Right cardiac atrium (tissue), 5 donors: Measurements from ENCODE around the gene LZTFL1. TPM values are rescaled to one million over a fixed set of nuclear protein-coding genes. Genes with fewer than 3 reads are reported as not detected.

Source experiments
- ATAC-seq, 2 donors: fragments of 200-7000 bp; cut with Tn5 transposase; one replicate each; pipeline versions ENCODE4 v1.8.0 to v1.9.1; 2020; ENCODE audit warnings: moderate library complexity in 2 of 2, mild to moderate bottlenecking in 1 of 2
- DNase-seq, 3 donors: peaks; one replicate each; pipeline ENCODE4 v3.0.0-alpha.2; 2020
- H3K27ac ChIP-seq: one replicate; pipeline ENCODE4 v1.5.1; 2013; ENCODE audit warnings: mild to moderate bottlenecking, low read length, control low read depth, moderate library complexity
- H3K27me3 ChIP-seq: one replicate; pipeline ENCODE4 v1.6.1; 2013; ENCODE audit not compliant: control insufficient read depth, insufficient read depth
- H3K4me1 ChIP-seq: one replicate; pipeline ENCODE4 v1.6.1; 2013; ENCODE audit warnings: low read length; ENCODE audit not compliant: control insufficient read depth, insufficient read depth
- H3K4me3 ChIP-seq: one replicate; pipeline ENCODE4 v1.5.1; 2013; ENCODE audit warnings: low read length, control low read depth
- H3K9me3 ChIP-seq: one replicate; pipeline ENCODE4 v1.6.1; 2013; ENCODE audit warnings: low read length; ENCODE audit not compliant: control insufficient read depth
- whole genome bisulfite sequencing: extraction: QIAGEN DNeasy Blood & Tissue Kit; methylation state at CpG from one replicate; pipeline ENCODE4 v1.1.7; 2013; 5-methylcytosine and 5-hydroxymethylcytosine counted together
- intact Hi-C, 4 donors: fragments of 100-400 bp; cut with DNase I; formaldehyde crosslinking; loops; one replicate each; pipeline versions ENCODE4 v1.11.0 to v1.14.0; 2022 to 2023
- polyA plus RNA-seq: library from polyadenylated mRNA; stranded (reverse); fragments of 200-250 nt; gene quantifications from one replicate; pipeline ENCODE4 v1.2.3, GENCODE V29; 2013
- total RNA-seq, 4 donors: library from RNA; stranded (reverse); fragmentation: NEBNext Ultra II Directional; extraction: Animal tissue kit (Norgen Biotek cat#: 25700); gene quantifications; one replicate each; pipeline ENCODE4 v1.2.1, GENCODE V29; 2021
- donor health status: healthy with polysubstance abuse.
- donor health status: DM: no; HTN: yes; CAD: no.
- donor health status: DM: no; HTN: no; CAD: no.
- donor health status: DM: no; HTN: yes; CAD: no; lungs with severe emphysema.
- donor health status: DM: yes; HTN: yes; CAD: no.

Gene LZTFL1
- total and polyA plus RNA-seq, 5 donors: 5.0 to 13.4 (median 11.6) TPM

GRCh38 chr3:45774581-45775521, 67.1 kb downstream of the LZTFL1 start:
- Histone ChIP-seq H3K27ac (no peak overlapping the region), H3K4me1 (no peaks in the 10 kb centered on the region), H3K27me3 (no peaks in the 10 kb centered on the region), H3K9me3 (no peaks in the 10 kb centered on the region), H3K4me3 (no peak overlapping the region)
- ATAC-seq (no peak), DNase-seq (no peak)
- 77% methylated on average over 8 of the region's 8 CpGs for WGBS
- intact Hi-C loops: loop anchor here in 1 of 4 donors (10.0 kb wide), 1 partner anchor 150 kb away; no protein-coding TSS in a partner anchor

GRCh38 chr3:45773714-45774449, 68.0 kb downstream of the LZTFL1 start:
- H3K27me3 ChIP-seq: no peaks in the 10 kb centered on the region
- no peak overlapping the region for H3K4me3 ChIP-seq
- no peaks in the 10 kb centered on the region for H3K9me3 ChIP-seq
- H3K27ac ChIP-seq: no peak overlapping the region
- DNase-seq (no peak), ATAC-seq (no peak)
- intact Hi-C loops: loop anchor here in 1 of 4 donors (10.0 kb wide), 1 partner anchor 151 kb away; no protein-coding TSS in a partner anchor
- 52% methylated on average over 7 of the region's 7 CpGs for WGBS
- H3K4me1 ChIP-seq: no peaks in the 10 kb centered on the region

Other genes with a start within 250 kb of the LZTFL1 start
- gene LIMD1, start 247.4 kb downstream of the LZTFL1 start, total RNA-seq: 10 to 100 TPM; 18.6 to 25.4 (median 22.2) TPM
- gene LIMD1, start 247.4 kb downstream of the LZTFL1 start, polyA plus RNA-seq: 8.7 TPM
- gene SACM1L, start 152.7 kb downstream of the LZTFL1 start, total RNA-seq: 10 to 100 TPM; 26.9 to 32.0 (median 29.5) TPM
- 17.0 TPM for gene SACM1L, start 152.7 kb downstream of the LZTFL1 start, polyA plus RNA-seq
- not detected for gene SLC6A20, start 45.6 kb downstream of the LZTFL1 start, total RNA-seq
- not detected for gene SLC6A20, start 45.6 kb downstream of the LZTFL1 start, polyA plus RNA-seq
- gene CCR9, start 44.4 kb upstream of the LZTFL1 start, total RNA-seq: not detected
- not detected for gene CCR9, start 44.4 kb upstream of the LZTFL1 start, polyA plus RNA-seq
- gene CXCR6, start 101.3 kb upstream of the LZTFL1 start, total RNA-seq: under 1 TPM in 3 of 4 donors, not detected in 1; 0.33 to 0.53 (median 0.46) TPM
- 0.18 TPM for gene CXCR6, start 101.3 kb upstream of the LZTFL1 start, polyA plus RNA-seq
- 100 to 1,000 TPM in 2 of 4 donors, 10 to 100 TPM in 2; 75.8 to 114 (median 97.0) TPM for gene FYCO1, start 153.7 kb upstream of the LZTFL1 start, total RNA-seq
- 62.7 TPM for gene FYCO1, start 153.7 kb upstream of the LZTFL1 start, polyA plus RNA-seq
- under 1 TPM in 1 of 4 donors, not detected in 3; 0.06 TPM for gene XCR1, start 185.4 kb upstream of the LZTFL1 start, total RNA-seq
- not detected for gene XCR1, start 185.4 kb upstream of the LZTFL1 start, polyA plus RNA-seq